Hepatocyte (in vitro differentiated cells): ENCODE measurements around the gene ARHGEF40. TPM values are rescaled to one million over a fixed set of nuclear protein-coding genes. Genes with fewer than 3 reads are reported as not detected.

Source experiments
- DNase-seq: peaks from one replicate; pipeline ENCODE4 v3.0.0-alpha.2; 2016; ENCODE audit warnings: low spot score
- H2AFZ ChIP-seq: fragments of 200-600 bp; sonication (generic); 2 replicates; pipeline ENCODE4 v1.6.0; 2016; ENCODE audit warnings: antibody characterized with exemption, mild to moderate bottlenecking
- H3K27ac ChIP-seq: fragments of 200-600 bp; sonication (generic); 2 replicates; pipeline ENCODE4 v1.5.1; 2016; ENCODE audit warnings: mild to moderate bottlenecking
- H3K27me3 ChIP-seq: fragments of 200-600 bp; sonication (generic); 2 replicates; pipeline ENCODE4 v1.6.1; 2016
- H3K36me3 ChIP-seq: fragments of 200-600 bp; sonication (generic); replicated peaks from 2 replicates; pipeline ENCODE4 v1.5.1; 2016; ENCODE audit warnings: low read depth; ENCODE audit not compliant: insufficient read depth
- H3K4me1 ChIP-seq: fragments of 200-600 bp; sonication (generic); 2 replicates; pipeline ENCODE4 v1.5.1; 2016; ENCODE audit warnings: mild to moderate bottlenecking, moderate library complexity; ENCODE audit not compliant: insufficient read depth
- H3K4me2 ChIP-seq: fragments of 200-600 bp; sonication (generic); 2 replicates; pipeline ENCODE4 v1.6.0; 2016
- H3K4me3 ChIP-seq: fragments of 200-600 bp; sonication (generic); 2 replicates; pipeline ENCODE4 v1.5.1; 2016; ENCODE audit warnings: mild to moderate bottlenecking
- H3K79me2 ChIP-seq: fragments of 200-600 bp; sonication (generic); 2 replicates; pipeline ENCODE4 v1.6.0; 2017; ENCODE audit warnings: mild to moderate bottlenecking
- H3K9me2 ChIP-seq: fragments of 200-600 bp; sonication (generic); replicated peaks from 2 replicates; pipeline ENCODE4 v1.6.0; 2017; ENCODE audit warnings: mild to moderate bottlenecking; ENCODE audit not compliant: insufficient read depth
- H3K9me3 ChIP-seq: fragments of 200-600 bp; sonication (generic); 2 replicates; pipeline ENCODE4 v1.5.1; 2016; ENCODE audit warnings: low read depth, mild to moderate bottlenecking
- H4K20me1 ChIP-seq: fragments of 200-600 bp; sonication (generic); 2 replicates; pipeline ENCODE4 v1.6.0; 2016; ENCODE audit warnings: mild to moderate bottlenecking; ENCODE audit not compliant: insufficient read depth, poor library complexity, severe bottlenecking
- CTCF ChIP-seq: fragments of 200-600 bp; sonication (generic); IDR thresholded peaks from 2 replicates; pipeline ENCODE4 v1.5.1; 2016; ENCODE audit warnings: antibody characterized with exemption, mild to moderate bottlenecking; ENCODE audit not compliant: poor library complexity
- EZH2 ChIP-seq: fragments of 200-600 bp; sonication (generic); IDR thresholded peaks from 2 replicates; pipeline ENCODE4 v1.6.1; 2016; ENCODE audit warnings: antibody characterized with exemption, mild to moderate bottlenecking, borderline replicate concordance
- EZH2phosphoT487 ChIP-seq: fragments of 200-600 bp; sonication (generic); IDR thresholded peaks from one replicate; pipeline ENCODE4 v1.6.1; 2018; ENCODE audit warnings: antibody characterized with exemption, mild to moderate bottlenecking, low read depth, moderate library complexity; ENCODE audit not compliant: unreplicated experiment, severe bottlenecking
- WGBS: methylation state at CpG from one replicate; pipeline ENCODE4 v1.1.6; 2016; ENCODE audit warnings: low lambda C conversion rate; ENCODE audit errors: missing lambda C conversion rate; 5-methylcytosine and 5-hydroxymethylcytosine counted together
- polyA plus RNA-seq: library from polyadenylated mRNA; unstranded; fragments of >200 nt; fragmentation: Nextera tagmentation; extraction: Ambion mirVana; gene quantifications from 2 replicates; pipeline ENCODE4 v1.2.1, GENCODE V29; 2016
- total RNA-seq: library from RNA; depleted of rRNA; stranded (reverse); fragments of >200 nt; gene quantifications from 2 replicates; pipeline ENCODE4 v1.2.3, GENCODE V29; 2014

Gene ARHGEF40
- total and polyA plus RNA-seq, 2 experiments from 2014 or later = 38.1 to 53.7 TPM

- no peaks in the 10 kb centered on the region for H4K20me1 ChIP-seq
- WGBS = 99% methylated on average over 4 of the region's 4 CpGs
- H3K9me2 ChIP-seq = no peaks in the 10 kb centered on the region
- peaks cover under 1% of the 10 kb centered on the region for H3K79me2 ChIP-seq
- TF ChIP-seq CTCF (no peak), EZH2 (no peak), EZH2phosphoT487 (no peak)
- H2AFZ ChIP-seq = no peak overlapping the region
- H3K4me2 ChIP-seq = no peak overlapping the region
- H3K36me3 ChIP-seq = no peaks in the 10 kb centered on the region
- DNase-seq = no peak
- H3K27me3 ChIP-seq = no peaks in the 10 kb centered on the region
- H3K4me3 ChIP-seq = no peak overlapping the region
- no peak overlapping the region for H3K27ac ChIP-seq
- no peaks in the 10 kb centered on the region for H3K9me3 ChIP-seq
- no peaks in the 10 kb centered on the region for H3K4me1 ChIP-seq
Measured at GRCh38 chr14:21086908-21087293, 16.8 kb downstream of the ARHGEF40 start.

GRCh38 chr14:21087294-21088091 lies 17.4 kb downstream of the ARHGEF40 start:
- no peak overlapping the region for H3K4me2 ChIP-seq
- no peaks in the 10 kb centered on the region for H3K9me2 ChIP-seq
- H4K20me1 ChIP-seq = no peaks in the 10 kb centered on the region
- H3K27me3 ChIP-seq = no peaks in the 10 kb centered on the region
- 69% methylated on average over 19 of the region's 19 CpGs for WGBS
- DNase-seq = peak; percentile 62
- no peak overlapping the region for H3K4me3 ChIP-seq
- no peaks in the 10 kb centered on the region for H3K4me1 ChIP-seq
- H2AFZ ChIP-seq = no peak overlapping the region
- TF ChIP-seq CTCF = no peak
- no peak for TF ChIP-seq EZH2
- no peak for TF ChIP-seq EZH2phosphoT487
- H3K27ac ChIP-seq = no peak overlapping the region
- no peaks in the 10 kb centered on the region for H3K9me3 ChIP-seq
- no peaks in the 10 kb centered on the region for H3K36me3 ChIP-seq
- peaks cover 5% of the 10 kb centered on the region for H3K79me2 ChIP-seq

GRCh38 chr14:21088687-21089086 lies 18.6 kb downstream of the ARHGEF40 start:
- peaks cover 5% of the 10 kb centered on the region for H4K20me1 ChIP-seq
- WGBS = 95% methylated on average over 4 of the region's 4 CpGs
- DNase-seq = no peak
- H3K9me3 ChIP-seq = no peaks in the 10 kb centered on the region
- no peak overlapping the region for H2AFZ ChIP-seq
- no peaks in the 10 kb centered on the region for H3K27me3 ChIP-seq
- no peak overlapping the region for H3K4me3 ChIP-seq
- H3K79me2 ChIP-seq = peaks cover 15% of the 10 kb centered on the region
- H3K4me1 ChIP-seq = peaks cover under 1% of the 10 kb centered on the region
- H3K9me2 ChIP-seq = no peaks in the 10 kb centered on the region
- no peak overlapping the region for H3K27ac ChIP-seq
- TF ChIP-seq EZH2phosphoT487 (no peak), CTCF (no peak), EZH2 (no peak)
- no peak overlapping the region for H3K4me2 ChIP-seq
- no peaks in the 10 kb centered on the region for H3K36me3 ChIP-seq
